Activated CD4-positive, alpha-beta memory T cell treated with anti-CD3 and anti-CD28 coated beads, Interleukin-2, amount 10 ng/mL, durations not matched to agents 7 days and 5 days (primary cell): Measurements from ENCODE around the gene UCP3. TPM values are rescaled to one million over a fixed set of nuclear protein-coding genes. Genes with fewer than 3 reads are reported as not detected.

ENCODE experiments used
- CTCF ChIA-PET: fragments of 350-600 bp; sonication (Branson Sonifier 250); formaldehyde crosslinking; loops from one replicate; lab custom pipeline; 2021; ENCODE audit warnings: antibody characterized with exemption, inconsistent platforms; lab: Charles Lee
- POLR2A ChIA-PET: fragments of 350-600 bp; sonication (Branson Sonifier 250); formaldehyde crosslinking; loops from one replicate; lab custom pipeline; 2021; ENCODE audit warnings: antibody characterized with exemption; lab: Charles Lee
- DNase-seq: peaks from one replicate; pipeline ENCODE4 v3.0.0-alpha.2; 2020
- H3K27ac Mint-ChIP-seq: one replicate; pipeline ENCODE4 v1.8.0; 2021; ENCODE audit warnings: mild to moderate bottlenecking, mixed read lengths
- H3K27me3 Mint-ChIP-seq: one replicate; pipeline ENCODE4 v1.8.0; 2021; ENCODE audit warnings: mixed read lengths
- H3K36me3 Mint-ChIP-seq: one replicate; pipeline ENCODE4 v1.8.0; 2021; ENCODE audit warnings: low read depth, mixed read lengths
- H3K4me1 Mint-ChIP-seq: one replicate; pipeline ENCODE4 v1.8.0; 2021; ENCODE audit warnings: mixed read lengths
- H3K4me3 Mint-ChIP-seq: one replicate; pipeline ENCODE4 v1.8.0; 2021; ENCODE audit warnings: mild to moderate bottlenecking, mixed read lengths
- H3K9me3 Mint-ChIP-seq: one replicate; pipeline ENCODE4 v1.8.0; 2021; ENCODE audit warnings: mixed read lengths
- total RNA-seq, 2 experiments: library from RNA; stranded (reverse); gene quantifications; one replicate each; pipeline ENCODE4 v1.2.3, GENCODE V29; 2021

UCP3 gene
- total RNA-seq, 2 experiments from 2014 or later: 1.8 to 2.4 TPM

- POLR2A ChIA-PET: interaction anchor here (0.6 kb wide), 1 partner anchor 23 kb away, joined by 3 read pairs; no protein-coding TSS in a partner anchor
- H3K4me1 Mint-ChIP-seq: peaks cover 4% of the 10 kb centered on the region
- no peak overlapping the region for H3K27ac Mint-ChIP-seq
Observed at GRCh38 chr11:73956876-73957653, 51.8 kb downstream of the UCP3 start.

GRCh38 chr11:73951797-73952196 is 57.1 kb downstream of the UCP3 start:
- Mint-ChIP-seq H3K36me3 (no peaks in the 10 kb centered on the region), H3K4me1 (no peaks in the 10 kb centered on the region), H3K4me3 (no peak overlapping the region), H3K27me3 (peaks cover 5% of the 10 kb centered on the region), H3K27ac (no peak overlapping the region), H3K9me3 (no peaks in the 10 kb centered on the region)
- CTCF ChIA-PET: no interaction called here
- POLR2A ChIA-PET: no interaction called here
- DNase-seq: no peak

More at GRCh38 chr11:73956876-73957653, 51.8 kb downstream of the UCP3 start:
- Mint-ChIP-seq H3K27me3 (peaks cover 11% of the 10 kb centered on the region), H3K9me3 (no peaks in the 10 kb centered on the region), H3K36me3 (no peaks in the 10 kb centered on the region), H3K4me3 (no peak overlapping the region)
- no peak for DNase-seq
- CTCF ChIA-PET: interaction anchor here (0.7 to 1.6 kb wide), 3 partner anchors 11 to 364 kb away, joined by 3 read pairs; no protein-coding TSS in a partner anchor

- ChIA-PET POLR2A (no interaction called here), CTCF (interaction anchor here (0.6 kb wide), 1 partner anchor 163 kb away, joined by 4 read pairs; no protein-coding TSS in a partner anchor)
- no peaks in the 10 kb centered on the region for H3K4me1 Mint-ChIP-seq
- no peak within 1 kb of the TSS for H3K27ac Mint-ChIP-seq
- peaks cover 4% of the 10 kb centered on the region for H3K27me3 Mint-ChIP-seq
- no peaks in the 10 kb centered on the region for H3K36me3 Mint-ChIP-seq
- H3K4me3 Mint-ChIP-seq: no peak within 1 kb of the TSS
- H3K9me3 Mint-ChIP-seq: no peaks in the 10 kb centered on the region
- DNase-seq: peak; percentile 45
Observed at GRCh38 chr11:73950869-73951710, 57.8 kb downstream of the UCP3 start, which contains the start of gene DNAJB13. Gene DNAJB13, plus strand, starts transcription at chr11:73951026. Its CDS starts 44 bp downstream, at chr11:73951070.

Other genes starting within 250 kb of the UCP3 start
- gene RAB6A, start 248.0 kb downstream of the UCP3 start, total RNA-seq: 100 to 1,000 TPM; 104 to 108 TPM
- 10 to 100 TPM; 35.9 to 45.5 TPM for gene MRPL48, start 221.2 kb downstream of the UCP3 start, total RNA-seq
- gene COA4, start 132.2 kb downstream of the UCP3 start, total RNA-seq: 10 to 100 TPM; 49.8 to 51.5 TPM
- 10 to 100 TPM; 21.6 TPM for gene PAAF1, start 132.1 kb downstream of the UCP3 start, total RNA-seq
- gene DNAJB13, start 58.1 kb downstream of the UCP3 start, total RNA-seq: not detected
- 100 to 1,000 TPM; 400 to 407 TPM for gene UCP2, start 26.2 kb downstream of the UCP3 start, total RNA-seq
- 10 to 100 TPM; 30.8 to 32.2 TPM for gene C2CD3, start 161.9 kb upstream of the UCP3 start, total RNA-seq
- 10 to 100 TPM; 27.3 to 28.0 TPM for gene PPME1, start 162.2 kb upstream of the UCP3 start, total RNA-seq